Mucosa of descending colon (tissue), 3 donors: ENCODE results near the gene ZEB2. TPM values are rescaled to one million over a fixed set of nuclear protein-coding genes. Genes with fewer than 3 reads are reported as not detected.

Source experiments
- ATAC-seq: fragments of 200-7000 bp; cut with Tn5 transposase; one replicate; pipeline ENCODE4 v1.9.1; 2020; ENCODE audit warnings: mild to moderate bottlenecking, moderate library complexity
- DNase-seq, 3 donors: peaks; one replicate each; pipeline ENCODE4 v3.0.0-alpha.2; 2020
- H3K36me3 ChIP-seq: fragments of 200-600 bp; one replicate; pipeline ENCODE4 v1.8.0; 2021; ENCODE audit warnings: low read depth, mild to moderate bottlenecking
- H3K4me1 ChIP-seq: fragments of 200-600 bp; one replicate; pipeline ENCODE4 v1.8.0; 2021; ENCODE audit warnings: low read depth, mild to moderate bottlenecking
- H3K4me3 ChIP-seq: fragments of 200-600 bp; one replicate; pipeline ENCODE4 v1.8.0; 2021; ENCODE audit warnings: mild to moderate bottlenecking
- H3K9me3 ChIP-seq: fragments of 200-600 bp; one replicate; pipeline ENCODE4 v1.8.0; 2021; ENCODE audit warnings: mild to moderate bottlenecking
- intact Hi-C, 2 donors: fragments of 100-400 bp; cut with DNase I in 1 of 2; cut with micrococcal nuclease in 1 of 2; formaldehyde crosslinking; loops; one replicate each; pipeline versions ENCODE4 v1.11.0 to v1.11.1; 2022; cut with DNase I, micrococcal nuclease
- long read RNA-seq, 2 donors: library from polyadenylated mRNA; unstranded; transcript quantifications; one replicate each; pipeline ENCODE4 v2.0.0, GENCODE V29; 2019 to 2021
- total RNA-seq, 3 donors: library from RNA; stranded (reverse); fragmentation: NEBNext Ultra II Directional in 2 of 3; extraction: Animal tissue kit (Norgen Biotek cat#: 25700) in 2 of 3; gene quantifications; one replicate each; pipeline versions ENCODE4 v1.2.1 to v1.2.4, GENCODE V29; 2021 to 2023
- TF ChIP-seq, protein P1 (sequence below): fragments of 200-600 bp; IDR thresholded peaks from one replicate; pipeline ENCODE4 v1.8.0; 2022; ENCODE audit warnings: antibody characterized with exemption, mild to moderate bottlenecking
- donor health status: DM: no; HTN: no; CAD: no; lungs with moderate emphysema.
- donor health status: DM: no; HTN: no; CAD: no.
- donor health status: DM: no; HTN: yes; CAD: no.

Gene ZEB2
- 10 to 100 TPM; 19.0 to 80.1 (median 48.6) TPM for total RNA-seq
- long read RNA-seq, donor 1, full-length matches to known transcripts = 4 of 15 reads
- long read RNA-seq, donor 1, partial matches to known transcripts = 5 of 15 reads
- long read RNA-seq, donor 1, other reads (novel, unspliced or antisense) = 6 of 15 reads
- long read RNA-seq, donor 2, partial matches to known transcripts = 1 of 2 reads
- long read RNA-seq, donor 2, other reads (novel, unspliced or antisense) = 1 of 2 reads

- peak; percentile 40 for ATAC-seq
- TF ChIP-seq, protein P1, sequence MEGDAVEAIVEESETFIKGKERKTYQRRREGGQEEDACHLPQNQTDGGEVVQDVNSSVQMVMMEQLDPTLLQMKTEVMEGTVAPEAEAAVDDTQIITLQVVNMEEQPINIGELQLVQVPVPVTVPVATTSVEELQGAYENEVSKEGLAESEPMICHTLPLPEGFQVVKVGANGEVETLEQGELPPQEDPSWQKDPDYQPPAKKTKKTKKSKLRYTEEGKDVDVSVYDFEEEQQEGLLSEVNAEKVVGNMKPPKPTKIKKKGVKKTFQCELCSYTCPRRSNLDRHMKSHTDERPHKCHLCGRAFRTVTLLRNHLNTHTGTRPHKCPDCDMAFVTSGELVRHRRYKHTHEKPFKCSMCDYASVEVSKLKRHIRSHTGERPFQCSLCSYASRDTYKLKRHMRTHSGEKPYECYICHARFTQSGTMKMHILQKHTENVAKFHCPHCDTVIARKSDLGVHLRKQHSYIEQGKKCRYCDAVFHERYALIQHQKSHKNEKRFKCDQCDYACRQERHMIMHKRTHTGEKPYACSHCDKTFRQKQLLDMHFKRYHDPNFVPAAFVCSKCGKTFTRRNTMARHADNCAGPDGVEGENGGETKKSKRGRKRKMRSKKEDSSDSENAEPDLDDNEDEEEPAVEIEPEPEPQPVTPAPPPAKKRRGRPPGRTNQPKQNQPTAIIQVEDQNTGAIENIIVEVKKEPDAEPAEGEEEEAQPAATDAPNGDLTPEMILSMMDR = peak; percentile 18
- intact Hi-C loops = loop anchor here in 1 of 2 donors (10.0 kb wide), 1 partner anchor 1235 kb away; no protein-coding TSS in a partner anchor
- no peaks in the 10 kb centered on the region for H3K9me3 ChIP-seq
- no peaks in the 10 kb centered on the region for H3K36me3 ChIP-seq
- peak within 1 kb of the TSS; percentile 17 for H3K4me3 ChIP-seq
- H3K4me1 ChIP-seq = no peaks in the 10 kb centered on the region
- peak in 2 of 3 donors; percentile 52 to 54 for DNase-seq
Observed at GRCh38 chr2:144519934-144520731, at the start of gene ZEB2. TSS of gene ZEB2 (minus strand) at chr2:144520119. CDS start at chr2:144517350, 2,769 bp downstream.

GRCh38 chr2:144567745-144568144, 47.8 kb upstream of the ZEB2 start:
- intact Hi-C loops = no loop called here
- DNase-seq = no peak
- Histone ChIP-seq H3K9me3 (no peaks in the 10 kb centered on the region), H3K4me1 (no peaks in the 10 kb centered on the region), H3K4me3 (no peak overlapping the region), H3K36me3 (no peaks in the 10 kb centered on the region)
- TF ChIP-seq, protein P1 = no peak
- ATAC-seq = no peak

GRCh38 chr2:144566448-144566847, 46.5 kb upstream of the ZEB2 start:
- TF ChIP-seq, protein P1 = no peak
- DNase-seq (no peak), ATAC-seq (no peak)
- intact Hi-C loops = no loop called here
- H3K9me3 ChIP-seq = no peaks in the 10 kb centered on the region
- H3K4me1 ChIP-seq = no peaks in the 10 kb centered on the region
- H3K4me3 ChIP-seq = no peak overlapping the region
- H3K36me3 ChIP-seq = no peaks in the 10 kb centered on the region

DNA sequence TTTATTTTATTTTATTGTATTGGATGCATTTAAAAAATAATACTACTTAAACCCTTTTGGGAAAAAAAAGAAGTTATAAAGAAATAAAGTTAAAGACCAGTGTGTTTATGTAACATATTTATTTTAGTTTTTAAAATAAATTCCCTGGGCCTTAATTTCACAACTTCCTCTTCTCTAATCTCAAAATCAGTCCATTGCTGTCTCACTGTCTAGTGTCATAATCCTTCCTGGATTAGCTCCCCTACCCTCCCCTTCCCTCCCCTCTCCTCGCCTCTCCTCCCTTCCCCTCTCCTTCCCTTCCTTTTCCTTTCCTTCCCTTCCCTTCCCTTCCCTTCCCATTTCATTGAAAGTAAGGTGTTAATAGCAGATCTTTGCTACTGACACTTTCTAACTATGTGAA, 40.3 kb upstream of the ZEB2 start:
- Histone ChIP-seq H3K4me3 (no peak overlapping the region), H3K4me1 (no peaks in the 10 kb centered on the region), H3K36me3 (no peaks in the 10 kb centered on the region), H3K9me3 (no peaks in the 10 kb centered on the region)
- TF ChIP-seq, protein P1 = no peak
- intact Hi-C loops = no loop called here
- ATAC-seq (no peak), DNase-seq (no peak)

DNA sequence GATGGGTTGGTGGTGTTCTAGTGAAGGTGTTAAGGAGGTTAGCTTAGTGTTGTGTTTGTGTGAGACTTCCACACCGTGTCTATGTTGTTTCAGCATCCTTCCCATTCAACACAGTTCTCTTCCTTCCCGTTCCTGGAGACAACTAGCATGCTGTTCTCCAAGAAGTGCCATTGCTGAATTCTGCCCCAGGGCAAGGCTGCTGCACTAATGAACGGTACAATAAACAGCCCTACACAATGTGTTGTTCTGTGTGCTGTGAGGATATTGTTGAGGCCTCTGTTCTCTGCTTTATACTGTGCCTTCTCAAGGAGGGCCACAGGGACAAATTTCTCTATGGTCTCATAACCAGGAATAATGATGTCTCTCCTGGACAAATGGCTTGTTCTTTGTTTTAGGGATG, 39.8 kb upstream of the ZEB2 start:
- no peak for DNase-seq
- intact Hi-C loops = no loop called here
- TF ChIP-seq, protein P1 = no peak
- Histone ChIP-seq H3K4me3 (no peak overlapping the region), H3K4me1 (no peaks in the 10 kb centered on the region), H3K9me3 (no peaks in the 10 kb centered on the region), H3K36me3 (no peaks in the 10 kb centered on the region)
- no peak for ATAC-seq
